Body of pancreas (tissue), 4 donors: ENCODE results near the gene ZNF488. TPM values are rescaled to one million over a fixed set of nuclear protein-coding genes. Genes with fewer than 3 reads are reported as not detected.

Source experiments
- ATAC-seq: fragments of 150-250 bp; one replicate; pipeline ENCODE4 v1.9.1; 2016
- DNase-seq, 4 donors: peaks; one replicate each; pipeline ENCODE4 v3.0.0-alpha.2; 2019
- H3K27ac ChIP-seq, 4 donors: fragments of 200-600 bp; sonication (generic); 1 replicate in 3 of 4; 2 replicates in 1 of 4; pipeline versions ENCODE4 v1.5.1 to v1.6.1; 2016 to 2019; ENCODE audit warnings: mild to moderate bottlenecking in 1 of 4, mixed read lengths in 1 of 4, moderate library complexity in 1 of 4
- H3K27me3 ChIP-seq, 2 donors: fragments of 200-600 bp; sonication (generic); one replicate each; pipeline ENCODE4 v1.6.0; 2016; ENCODE audit warnings: mild to moderate bottlenecking in 1 of 2
- H3K36me3 ChIP-seq, 2 donors: fragments of 200-600 bp; sonication (generic); replicated peaks in 1 of 2; 2 replicates each; pipeline ENCODE4 v1.5.1; 2016; ENCODE audit warnings: low read depth in 2 of 2; ENCODE audit not compliant: insufficient read depth in 1 of 2
- H3K4me1 ChIP-seq: fragments of 200-600 bp; sonication (generic); one replicate; pipeline ENCODE4 v1.6.0; 2016
- H3K4me3 ChIP-seq, 2 donors: fragments of 200-600 bp; sonication (generic); 1 replicate in 1 of 2; 2 replicates in 1 of 2; pipeline ENCODE4 v1.5.1; 2016 to 2019
- H3K9me3 ChIP-seq, 3 donors: fragments of 200-600 bp; sonication (generic); 1 replicate in 2 of 3; 2 replicates in 1 of 3; pipeline ENCODE4 v1.5.1; 2016
- CTCF ChIP-seq, 7 experiments: fragments of 450-650 bp in 4 of 7; fragments of 200-600 bp in 3 of 7; sonication (generic) in 3 of 7; IDR thresholded peaks; one replicate each; pipeline ENCODE4 v1.5.1; 2016 to 2019; ENCODE audit warnings: antibody characterized with exemption in 7 of 7
- POLR2A ChIP-seq, 3 donors: fragments of 450-650 bp; IDR thresholded peaks; one replicate each; pipeline ENCODE4 v1.6.1; 2016; ENCODE audit warnings: antibody characterized with exemption in 3 of 3, mild to moderate bottlenecking in 2 of 3
- WGBS, 2 donors: methylation state at CpG; one replicate each; pipeline ENCODE4 v1.1.5; 2017; 5-methylcytosine and 5-hydroxymethylcytosine counted together
- intact Hi-C: fragments of 100-400 bp; cut with DNase I; formaldehyde crosslinking; loops from one replicate; pipeline ENCODE4 v1.15.1; 2023
- total RNA-seq, 2 donors: library from RNA; depleted of rRNA; stranded (reverse); fragments of >200 nt; gene quantifications; one replicate each; pipeline ENCODE4 v1.1.0, GENCODE V29; 2016

Gene ZNF488
- total RNA-seq, 2 donors from 2014 or later, result 0.26 TPM; not detected in 1

- no peak for TF ChIP-seq CTCF (IDR thresholded peaks at IDR 0.05)
- no peak for TF ChIP-seq POLR2A (IDR thresholded peaks at IDR 0.05)
- 86 to 92% methylated on average over 3 of the region's 3 CpGs for WGBS, 2 donors
- H3K27ac ChIP-seq, result no peak overlapping the region
- no peaks in the 10 kb centered on the region for H3K36me3 ChIP-seq
- H3K9me3 ChIP-seq, result no peaks in the 10 kb centered on the region
- no peaks in the 10 kb centered on the region for H3K27me3 ChIP-seq
- intact Hi-C loops, result no loop called here
- DNase-seq, result peak in 1 of 4 donors; percentile 5
- H3K4me1 ChIP-seq, result peaks cover 9% of the 10 kb centered on the region
- H3K4me3 ChIP-seq, result no peak overlapping the region
- no peak for ATAC-seq
Measured at GRCh38 chr10:47330366-47330765, 53.7 kb downstream of the ZNF488 start.

DNA sequence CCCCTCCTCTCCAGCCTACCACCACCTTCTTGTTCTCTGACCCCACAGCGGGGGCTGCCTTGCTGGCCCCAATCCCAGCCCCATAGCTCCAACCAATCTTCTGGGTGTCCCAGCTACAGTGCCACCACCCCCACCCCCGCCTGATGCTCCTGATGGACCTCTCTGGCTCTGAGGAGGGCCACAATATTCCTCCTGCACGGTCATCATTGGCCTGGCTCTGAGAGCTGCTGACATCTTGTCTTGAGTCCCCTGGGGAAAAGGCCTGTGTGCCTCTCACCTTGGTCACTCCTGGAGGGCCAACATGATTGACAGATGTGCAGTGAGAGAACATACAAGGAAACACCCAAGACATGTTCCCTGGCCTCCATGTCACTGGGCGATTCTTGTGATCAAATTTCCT is 54.2 kb downstream of the ZNF488 start:
- Histone ChIP-seq H3K9me3 (no peaks in the 10 kb centered on the region), H3K4me3 (no peak overlapping the region), H3K27ac (no peak overlapping the region), H3K27me3 (no peaks in the 10 kb centered on the region), H3K4me1 (peaks cover 9% of the 10 kb centered on the region), H3K36me3 (no peaks in the 10 kb centered on the region)
- intact Hi-C loops, result no loop called here
- ATAC-seq (no peak), DNase-seq (peak in 1 of 4 donors; percentile 3)
- no peak for TF ChIP-seq POLR2A (IDR thresholded peaks at IDR 0.05)
- TF ChIP-seq CTCF (IDR thresholded peaks at IDR 0.05), result no peak
- 91% methylated on average over 4 of the region's 4 CpGs for WGBS, 2 donors

GRCh38 chr10:47326927-47327330 is 57.2 kb downstream of the ZNF488 start:
- 87% methylated on average over 11 of the region's 11 CpGs for WGBS, 2 donors
- H3K27me3 ChIP-seq, result no peaks in the 10 kb centered on the region
- H3K9me3 ChIP-seq, result no peaks in the 10 kb centered on the region
- peaks cover 14% of the 10 kb centered on the region for H3K4me1 ChIP-seq
- no peaks in the 10 kb centered on the region for H3K36me3 ChIP-seq
- intact Hi-C loops, result no loop called here
- TF ChIP-seq POLR2A (IDR thresholded peaks at IDR 0.05), result no peak
- no peak for TF ChIP-seq CTCF (IDR thresholded peaks at IDR 0.05)
- DNase-seq, result peak in 1 of 4 donors; percentile 9
- H3K27ac ChIP-seq, result no peak overlapping the region
- ATAC-seq, result no peak
- H3K4me3 ChIP-seq, result no peak overlapping the region

GRCh38 chr10:47326306-47326926 is 57.7 kb downstream of the ZNF488 start:
- Histone ChIP-seq H3K4me3 (no peak overlapping the region), H3K9me3 (no peaks in the 10 kb centered on the region), H3K27ac (no peak overlapping the region), H3K4me1 (peaks cover 14% of the 10 kb centered on the region), H3K27me3 (no peaks in the 10 kb centered on the region), H3K36me3 (no peaks in the 10 kb centered on the region)
- WGBS, 2 donors, result 64 to 67% methylated on average over 1 to 4 of the region's 5 CpGs
- TF ChIP-seq POLR2A (IDR thresholded peaks at IDR 0.05), result no peak
- no peak for ATAC-seq
- intact Hi-C loops, result no loop called here
- DNase-seq, result peak in 1 of 4 donors; percentile 16

- TF ChIP-seq CTCF (IDR thresholded peaks at IDR 0.05) (no peak), POLR2A (IDR thresholded peaks at IDR 0.05) (no peak)
- intact Hi-C loops, result no loop called here
- peaks cover 9% of the 10 kb centered on the region for H3K4me1 ChIP-seq
- no peak overlapping the region for H3K27ac ChIP-seq
- WGBS, 2 donors, result 88 to 90% methylated on average over 28 to 30 of the region's 30 CpGs
- ATAC-seq (no peak), DNase-seq (peak in 1 of 4 donors; percentile 5)
- no peaks in the 10 kb centered on the region for H3K36me3 ChIP-seq
- no peaks in the 10 kb centered on the region for H3K9me3 ChIP-seq
- H3K4me3 ChIP-seq, result no peak overlapping the region
- no peaks in the 10 kb centered on the region for H3K27me3 ChIP-seq
Measured at GRCh38 chr10:47325303-47326291, 58.5 kb downstream of the ZNF488 start.
